Vagina (tissue), 2 donors: ENCODE measurements around the gene DNAJC12. TPM values are rescaled to one million over a fixed set of nuclear protein-coding genes. Genes with fewer than 3 reads are reported as not detected.

ENCODE experiments used
- DNase-seq, 2 donors: peaks; one replicate each; pipeline ENCODE4 v3.0.0-alpha.2; 2017; ENCODE audit errors: extremely low spot score in 2 of 2
- H3K27ac ChIP-seq: fragments of 200-600 bp; sonication (generic); one replicate; pipeline ENCODE4 v1.5.1; 2019
- H3K27me3 ChIP-seq: fragments of 200-600 bp; sonication (generic); one replicate; pipeline ENCODE4 v1.5.1; 2019
- H3K36me3 ChIP-seq, 2 donors: fragments of 200-600 bp; sonication (generic); one replicate each; pipeline ENCODE4 v1.5.1; 2017 to 2019
- H3K4me1 ChIP-seq: fragments of 200-600 bp; sonication (generic); one replicate; pipeline ENCODE4 v1.5.1; 2019
- H3K4me3 ChIP-seq, 2 donors: fragments of 200-600 bp; sonication (generic); 1 replicate in 1 of 2; 2 replicates in 1 of 2; pipeline ENCODE4 v1.5.1; 2016 to 2019
- H3K9me3 ChIP-seq: fragments of 200-600 bp; sonication (generic); one replicate; pipeline ENCODE4 v1.5.1; 2019
- POLR2A ChIP-seq, 2 donors: fragments of 450-650 bp; IDR thresholded peaks; one replicate each; pipeline ENCODE4 v1.6.1; 2017; ENCODE audit warnings: antibody characterized with exemption in 2 of 2, mild to moderate bottlenecking in 2 of 2, moderate library complexity in 2 of 2
- POLR2AphosphoS5 ChIP-seq, 2 donors: sonication (generic); formaldehyde crosslinking; IDR thresholded peaks; one replicate each; pipeline ENCODE4 v1.9.0; 2017; ENCODE audit warnings: antibody characterized with exemption in 2 of 2, mild to moderate bottlenecking in 2 of 2, low read depth in 1 of 2; ENCODE audit not compliant: insufficient read depth in 1 of 2
- intact Hi-C: fragments of 100-400 bp; cut with DNase I; formaldehyde crosslinking; loops from one replicate; pipeline ENCODE4 v1.15.1; 2023
- total RNA-seq: library from RNA; depleted of rRNA; stranded (reverse); fragments of >200 nt; gene quantifications from one replicate; pipeline ENCODE4 v1.2.3, GENCODE V29; 2016
- TF ChIP-seq, protein P1 (sequence below), 3 experiments: fragments of 450-650 bp in 2 of 3; fragments of 200-600 bp in 1 of 3; sonication (generic) in 1 of 3; IDR thresholded peaks; one replicate each; pipeline ENCODE4 v1.5.1; 2017 to 2019; ENCODE audit warnings: antibody characterized with exemption in 3 of 3, mild to moderate bottlenecking in 2 of 3, moderate library complexity in 2 of 3

The DNAJC12 gene
- total RNA-seq, 1 donor from 2014 or later = 2.7 TPM

DNA sequence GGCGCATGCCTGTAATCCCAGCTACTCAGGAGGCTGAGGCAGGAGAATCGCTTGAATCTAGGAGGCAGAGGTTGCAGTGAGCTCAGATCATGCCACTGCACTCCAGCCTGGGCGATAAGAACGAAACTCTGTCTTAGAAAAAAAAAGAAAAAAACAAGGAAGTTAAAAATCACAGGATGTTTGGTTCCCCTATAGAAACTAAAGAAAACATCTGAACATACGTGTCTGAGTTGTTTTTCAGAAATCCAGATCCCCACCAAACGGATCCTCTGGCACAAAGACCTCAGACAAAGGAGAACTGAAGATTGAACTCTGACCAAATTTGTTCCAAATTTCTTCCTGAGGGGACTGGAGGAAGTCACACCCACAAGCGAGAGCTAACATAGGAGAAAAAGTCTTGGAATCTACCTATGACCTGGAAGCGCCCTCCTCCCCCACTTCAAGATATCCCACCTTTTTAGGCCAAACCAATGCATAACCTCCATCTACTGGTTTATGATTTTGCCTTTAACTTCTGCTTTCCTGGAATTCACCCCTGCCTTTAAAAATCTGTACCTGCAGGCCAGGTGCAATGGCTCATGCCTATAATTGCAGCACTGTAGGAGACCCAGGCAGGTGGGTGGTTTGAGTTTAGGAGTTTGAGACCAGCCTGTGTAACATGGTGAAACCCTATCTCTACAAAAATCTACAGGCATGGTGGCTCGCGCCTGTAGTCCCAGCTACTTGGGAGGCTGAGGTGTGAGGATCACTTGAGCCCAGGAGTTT lies 26.8 kb upstream of the DNAJC12 start:
- TF ChIP-seq, protein P1, sequence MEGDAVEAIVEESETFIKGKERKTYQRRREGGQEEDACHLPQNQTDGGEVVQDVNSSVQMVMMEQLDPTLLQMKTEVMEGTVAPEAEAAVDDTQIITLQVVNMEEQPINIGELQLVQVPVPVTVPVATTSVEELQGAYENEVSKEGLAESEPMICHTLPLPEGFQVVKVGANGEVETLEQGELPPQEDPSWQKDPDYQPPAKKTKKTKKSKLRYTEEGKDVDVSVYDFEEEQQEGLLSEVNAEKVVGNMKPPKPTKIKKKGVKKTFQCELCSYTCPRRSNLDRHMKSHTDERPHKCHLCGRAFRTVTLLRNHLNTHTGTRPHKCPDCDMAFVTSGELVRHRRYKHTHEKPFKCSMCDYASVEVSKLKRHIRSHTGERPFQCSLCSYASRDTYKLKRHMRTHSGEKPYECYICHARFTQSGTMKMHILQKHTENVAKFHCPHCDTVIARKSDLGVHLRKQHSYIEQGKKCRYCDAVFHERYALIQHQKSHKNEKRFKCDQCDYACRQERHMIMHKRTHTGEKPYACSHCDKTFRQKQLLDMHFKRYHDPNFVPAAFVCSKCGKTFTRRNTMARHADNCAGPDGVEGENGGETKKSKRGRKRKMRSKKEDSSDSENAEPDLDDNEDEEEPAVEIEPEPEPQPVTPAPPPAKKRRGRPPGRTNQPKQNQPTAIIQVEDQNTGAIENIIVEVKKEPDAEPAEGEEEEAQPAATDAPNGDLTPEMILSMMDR (IDR thresholded peaks at IDR 0.05) = no peak
- no peak for TF ChIP-seq POLR2A (IDR thresholded peaks at IDR 0.05)
- no peaks in the 10 kb centered on the region for H3K9me3 ChIP-seq
- no peaks in the 10 kb centered on the region for H3K4me1 ChIP-seq
- no peaks in the 10 kb centered on the region for H3K36me3 ChIP-seq
- no peak for DNase-seq
- intact Hi-C loops = loop anchor here (5.0 kb wide), 1 partner anchor 293 kb away; no protein-coding TSS in a partner anchor
- no peaks in the 10 kb centered on the region for H3K27me3 ChIP-seq
- H3K4me3 ChIP-seq = no peak overlapping the region
- H3K27ac ChIP-seq = no peak overlapping the region

DNA sequence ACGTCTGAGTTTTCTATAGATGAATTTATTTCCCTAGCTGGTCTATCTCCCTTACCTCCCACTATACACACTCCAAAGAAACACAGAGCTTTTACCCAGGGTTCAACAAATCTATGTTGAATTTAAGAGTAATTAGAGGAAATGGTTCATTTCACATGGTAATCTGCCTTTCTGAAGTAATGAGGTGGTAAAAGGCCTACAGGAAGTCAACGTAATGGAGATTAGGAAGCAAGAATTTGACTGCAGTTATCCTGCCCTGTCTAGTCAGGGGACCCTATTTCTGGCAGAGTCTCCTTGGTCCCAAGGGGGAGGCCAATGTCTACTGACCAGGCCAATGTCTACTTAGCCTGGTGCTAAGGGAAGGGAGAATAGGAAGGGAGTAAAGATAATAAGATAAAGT lies 25.1 kb upstream of the DNAJC12 start:
- Histone ChIP-seq H3K27ac (no peak overlapping the region), H3K9me3 (no peaks in the 10 kb centered on the region), H3K27me3 (no peaks in the 10 kb centered on the region), H3K4me1 (no peaks in the 10 kb centered on the region), H3K36me3 (no peaks in the 10 kb centered on the region), H3K4me3 (no peak overlapping the region)
- TF ChIP-seq POLR2A (IDR thresholded peaks at IDR 0.05) (no peak), POLR2AphosphoS5 (IDR thresholded peaks at IDR 0.05; ENCODE audit: insufficient read depth in 1 of 2, low read depth in 1 of 2) (no peak)
- TF ChIP-seq, protein P1 (IDR thresholded peaks at IDR 0.05) = no peak
- DNase-seq = no peak
- intact Hi-C loops = loop anchor here (5.0 kb wide), 1 partner anchor 294 kb away; no protein-coding TSS in a partner anchor

DNA sequence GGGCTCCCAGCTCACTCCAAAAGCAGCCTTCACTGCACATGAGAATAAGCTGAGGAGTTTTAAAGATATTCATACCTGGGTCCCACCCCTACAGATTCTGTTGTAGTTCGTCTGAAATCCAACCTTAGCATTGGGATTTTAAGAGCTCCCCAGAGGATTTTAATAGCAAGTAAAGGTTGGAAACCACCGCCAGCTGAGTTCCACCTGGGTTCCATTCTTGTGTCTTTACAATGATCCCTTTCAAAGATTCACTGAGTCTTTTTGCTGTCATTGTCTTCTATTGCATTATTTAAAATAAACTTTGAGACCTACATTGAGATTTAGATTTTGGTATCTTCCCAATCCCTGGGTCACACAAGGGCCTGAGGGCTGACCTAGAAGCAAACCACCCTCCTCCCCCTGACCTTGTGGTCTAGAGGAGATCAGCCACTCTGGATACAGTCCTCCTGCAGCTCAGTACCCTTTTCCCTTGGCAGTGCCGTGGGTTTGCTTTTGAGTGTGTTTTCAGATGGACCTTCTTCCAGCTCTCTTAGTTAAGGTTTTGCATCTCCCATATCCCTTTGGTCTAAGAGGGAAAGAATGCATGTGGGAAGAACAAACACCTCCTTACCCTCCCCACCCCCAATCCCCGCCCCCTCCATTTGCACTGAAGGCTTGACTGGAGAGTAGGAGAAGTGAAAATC lies 23.9 kb upstream of the DNAJC12 start:
- H3K27ac ChIP-seq = no peak overlapping the region
- intact Hi-C loops = loop anchor here (5.0 kb wide), 1 partner anchor 295 kb away; no protein-coding TSS in a partner anchor
- no peaks in the 10 kb centered on the region for H3K9me3 ChIP-seq
- H3K4me1 ChIP-seq = no peaks in the 10 kb centered on the region
- no peaks in the 10 kb centered on the region for H3K27me3 ChIP-seq
- TF ChIP-seq POLR2AphosphoS5 (IDR thresholded peaks at IDR 0.05; ENCODE audit: insufficient read depth in 1 of 2, low read depth in 1 of 2) (no peak), POLR2A (IDR thresholded peaks at IDR 0.05) (no peak)
- TF ChIP-seq, protein P1 (IDR thresholded peaks at IDR 0.05) = no peak
- H3K36me3 ChIP-seq = no peaks in the 10 kb centered on the region
- no peak overlapping the region for H3K4me3 ChIP-seq
- DNase-seq = no peak

DNA sequence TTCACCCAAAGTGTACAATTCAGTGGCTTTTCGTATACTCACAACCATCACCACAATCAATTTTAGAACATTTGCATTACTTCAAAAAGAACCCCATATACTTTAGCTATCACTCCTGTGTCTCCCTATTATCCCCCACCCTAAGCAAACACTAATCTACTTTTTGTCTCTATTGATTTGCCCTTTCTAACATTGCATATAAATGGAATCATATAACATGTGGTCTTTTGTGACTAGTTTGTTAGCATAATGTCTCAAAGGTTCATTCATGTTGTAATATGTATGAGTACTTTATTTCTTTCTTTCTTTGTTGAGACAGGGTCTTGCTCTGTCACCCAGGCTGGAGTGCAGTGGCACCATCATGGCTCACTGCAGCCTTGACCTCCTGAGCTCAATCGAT lies 21.0 kb upstream of the DNAJC12 start:
- H3K4me3 ChIP-seq = no peak overlapping the region
- intact Hi-C loops = no loop called here
- TF ChIP-seq POLR2AphosphoS5 (IDR thresholded peaks at IDR 0.05; ENCODE audit: insufficient read depth in 1 of 2, low read depth in 1 of 2) (no peak), POLR2A (IDR thresholded peaks at IDR 0.05) (no peak)
- TF ChIP-seq, protein P1 (IDR thresholded peaks at IDR 0.05) = no peak
- H3K27me3 ChIP-seq = no peaks in the 10 kb centered on the region
- no peaks in the 10 kb centered on the region for H3K36me3 ChIP-seq
- DNase-seq = no peak
- no peaks in the 10 kb centered on the region for H3K9me3 ChIP-seq
- no peaks in the 10 kb centered on the region for H3K4me1 ChIP-seq
- no peak overlapping the region for H3K27ac ChIP-seq

DNA sequence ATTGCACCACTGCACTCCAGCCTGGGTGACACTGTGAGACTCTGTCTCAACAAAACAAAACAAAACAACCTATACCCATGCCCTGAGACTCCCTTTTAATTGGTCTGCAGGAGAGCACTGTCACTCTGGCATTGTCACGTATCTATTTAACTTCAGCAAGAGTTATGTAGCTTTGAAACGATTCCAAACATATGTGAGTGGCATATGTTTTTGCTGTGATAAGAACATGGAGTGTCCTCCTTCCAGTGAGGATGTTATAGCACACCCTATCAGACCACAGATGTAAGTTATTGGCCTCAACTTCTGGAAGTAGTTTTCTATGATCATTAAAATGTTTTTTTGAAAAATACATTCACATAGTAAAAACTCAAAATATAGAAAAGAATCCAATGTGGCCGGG lies 15.5 kb upstream of the DNAJC12 start:
- H3K27ac ChIP-seq = no peak overlapping the region
- DNase-seq = no peak
- intact Hi-C loops = no loop called here
- H3K36me3 ChIP-seq = no peaks in the 10 kb centered on the region
- no peak overlapping the region for H3K4me3 ChIP-seq
- no peak for TF ChIP-seq POLR2A (IDR thresholded peaks at IDR 0.05)
- no peak for TF ChIP-seq POLR2AphosphoS5 (IDR thresholded peaks at IDR 0.05; ENCODE audit: insufficient read depth in 1 of 2, low read depth in 1 of 2)
- TF ChIP-seq, protein P1 (IDR thresholded peaks at IDR 0.05) = no peak
- H3K27me3 ChIP-seq = no peaks in the 10 kb centered on the region
- H3K9me3 ChIP-seq = no peaks in the 10 kb centered on the region
- H3K4me1 ChIP-seq = peaks cover 8% of the 10 kb centered on the region
